Panc1 (cell line): ENCODE results near the gene SUMF1. TPM values are rescaled to one million over a fixed set of nuclear protein-coding genes. Genes with fewer than 3 reads are reported as not detected.

Experiments
- ATAC-seq: fragments of 200-7000 bp; cut with Tn5 transposase; 2 replicates; pipeline ENCODE4 v1.9.1; 2020; ENCODE audit warnings: mild to moderate bottlenecking, moderate library complexity
- BruUV-seq: library from RNA; stranded (reverse); fragments of 400-500 nt; replicated peaks from 2 replicates; lab custom pipeline; 2021; lab: Mats Ljungman, UMichigan
- CTCF ChIA-PET: fragments of 300-600 bp; sonication (Branson Sonifier 250); formaldehyde crosslinking; loops from one replicate; lab custom pipeline; 2022; ENCODE audit warnings: antibody characterized with exemption; lab: Charles Lee
- POLR2A ChIA-PET: fragments of 300-600 bp; sonication (Branson Sonifier 250); formaldehyde crosslinking; loops from one replicate; lab custom pipeline; 2022; ENCODE audit warnings: antibody characterized with exemption; lab: Charles Lee
- DNase-seq: peaks from one replicate; pipeline ENCODE4 v3.0.0-alpha.2; 2010; ENCODE audit warnings: low read depth, low spot score
- H3K27ac ChIP-seq: 2 replicates; pipeline ENCODE4 v1.5.1; 2011; ENCODE audit warnings: mild to moderate bottlenecking, low read length, inconsistent platforms
- H3K27me3 ChIP-seq: fragments of 200-500 bp; sonication (Bioruptor generic); 2 replicates; pipeline ENCODE4 v1.6.0; 2014; ENCODE audit warnings: low read length, inconsistent platforms; ENCODE audit not compliant: control insufficient read depth, insufficient read depth
- H3K36me3 ChIP-seq: fragments of 200-500 bp; sonication (Bioruptor generic); 2 replicates; pipeline ENCODE4 v1.5.1; 2014; ENCODE audit warnings: inconsistent platforms, mild to moderate bottlenecking, low read length, moderate library complexity; ENCODE audit not compliant: control insufficient read depth, insufficient read depth
- H3K4me1 ChIP-seq: 2 replicates; pipeline ENCODE4 v1.5.1; 2011; ENCODE audit warnings: inconsistent platforms, mild to moderate bottlenecking, low read length, moderate library complexity; ENCODE audit not compliant: control insufficient read depth, insufficient read depth
- H3K4me3 ChIP-seq, 2 experiments: 2 replicates each; pipeline ENCODE4 v1.5.1; 2011 to 2012; ENCODE audit warnings: low read depth in 2 of 2, low read length in 2 of 2, mild to moderate bottlenecking in 2 of 2, inconsistent platforms in 1 of 2, moderate library complexity in 1 of 2
- H3K9me3 ChIP-seq: fragments of 200-500 bp; sonication (Bioruptor generic); 2 replicates; pipeline ENCODE4 v1.5.1; 2014; ENCODE audit warnings: low read depth, mild to moderate bottlenecking, inconsistent platforms, low read length, moderate library complexity; ENCODE audit not compliant: control insufficient read depth, insufficient read depth
- POLR2AphosphoS5 ChIP-seq: IDR thresholded peaks from 2 replicates; pipeline ENCODE4 v1.6.1; 2012; ENCODE audit warnings: mild to moderate bottlenecking, low read depth, low read length, moderate library complexity
- SIN3A ChIP-seq: IDR thresholded peaks from 2 replicates; pipeline ENCODE4 v1.6.1; 2012; ENCODE audit warnings: low read depth, mild to moderate bottlenecking, low read length, moderate library complexity, borderline replicate concordance; ENCODE audit not compliant: insufficient read depth
- TCF7L2 ChIP-seq: IDR thresholded peaks from 2 replicates; pipeline ENCODE4 v1.6.1; 2011; ENCODE audit warnings: mild to moderate bottlenecking, low read depth, low read length, inconsistent platforms
- in situ Hi-C: cut with HindIII; loops from 2 replicates; pipeline ENCODE4 v1.10.0; 2016; ENCODE audit warnings: low sequenced_read_pairs, low pct_unique_long_range_greater_than_20kb
- intact Hi-C: fragments of 100-400 bp; cut with micrococcal nuclease; formaldehyde crosslinking; loops from one replicate; pipeline ENCODE4 v1.10.0; 2022; ENCODE audit not compliant: unreplicated experiment
- total RNA-seq: library from RNA; stranded (reverse); gene quantifications from one replicate; pipeline ENCODE4 v1.2.1, GENCODE V29; 2021; ENCODE audit not compliant: unreplicated experiment
- TF ChIP-seq, protein P1 (sequence below), 2 experiments: IDR thresholded peaks; 2 replicates each; pipeline ENCODE4 v1.6.1; 2011 to 2012; ENCODE audit warnings: low read depth in 2 of 2, control low read depth in 1 of 2, low read length in 1 of 2, mild to moderate bottlenecking in 1 of 2, moderate library complexity in 1 of 2; ENCODE audit not compliant: insufficient read depth in 1 of 2
- TF ChIP-seq, protein P2 (sequence below): fragments of 450-650 bp; IDR thresholded peaks from 2 replicates; pipeline ENCODE4 v1.5.1; 2017; ENCODE audit warnings: mild to moderate bottlenecking

Gene SUMF1
- total RNA-seq, 1 experiment from 2014 or later = 15.5 TPM

DNA sequence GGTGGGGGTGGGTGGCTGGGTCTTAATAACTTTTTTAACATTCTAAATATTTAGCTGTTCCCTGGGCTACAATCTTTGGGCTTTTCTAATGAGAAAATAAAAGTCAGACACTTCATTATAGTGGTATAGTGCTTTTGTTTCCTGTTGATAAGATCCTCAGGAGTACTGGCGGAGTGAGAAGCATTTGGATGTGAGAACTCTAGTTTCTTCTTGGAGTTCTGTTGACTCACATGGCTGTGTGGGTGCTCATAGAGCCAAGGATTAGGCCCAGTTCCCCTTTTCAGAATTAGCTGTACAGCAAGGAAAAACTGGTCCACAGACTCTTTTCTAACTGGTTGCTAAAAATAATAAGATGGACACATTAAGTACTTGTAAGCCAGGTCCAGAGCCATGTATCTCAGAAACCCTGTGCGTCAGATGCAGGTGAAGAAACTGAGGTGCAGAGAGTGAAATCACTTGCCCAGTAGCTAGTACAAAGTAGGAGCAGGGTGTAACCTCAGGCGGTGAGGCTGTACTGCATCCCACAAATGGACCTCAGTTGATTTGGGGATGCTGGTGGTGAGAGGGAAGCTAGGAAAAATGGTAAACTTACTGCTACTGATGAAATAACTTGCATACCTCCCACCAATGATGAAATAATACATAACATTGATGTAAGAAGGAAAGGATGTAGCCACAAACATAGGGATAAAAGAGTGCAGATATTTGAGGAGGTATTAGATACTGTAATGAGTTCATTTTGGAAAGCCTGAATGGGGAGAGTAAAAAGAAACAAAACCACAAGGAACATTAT is 28.4 kb upstream of the SUMF1 start:
- H3K9me3 ChIP-seq = no peaks in the 10 kb centered on the region
- intact Hi-C loops (loop anchor here (10.0 kb wide), 1 partner anchor 139 kb away; no protein-coding TSS in a partner anchor), in situ Hi-C loops (no loop called here)
- no peak for DNase-seq
- H3K4me3 ChIP-seq = peak overlapping the region in 1 of 2 experiments; percentile 16; a peak in 2 of 4 replicates
- H3K27me3 ChIP-seq = no peaks in the 10 kb centered on the region
- peaks cover 3% of the 10 kb centered on the region for H3K4me1 ChIP-seq
- no TSS peak for BruUV-seq
- POLR2A ChIA-PET = no interaction called here
- no peaks in the 10 kb centered on the region for H3K36me3 ChIP-seq
- ATAC-seq = no peak
- H3K27ac ChIP-seq = no peak overlapping the region
- CTCF ChIA-PET = no interaction called here
- TF ChIP-seq, protein P1, sequence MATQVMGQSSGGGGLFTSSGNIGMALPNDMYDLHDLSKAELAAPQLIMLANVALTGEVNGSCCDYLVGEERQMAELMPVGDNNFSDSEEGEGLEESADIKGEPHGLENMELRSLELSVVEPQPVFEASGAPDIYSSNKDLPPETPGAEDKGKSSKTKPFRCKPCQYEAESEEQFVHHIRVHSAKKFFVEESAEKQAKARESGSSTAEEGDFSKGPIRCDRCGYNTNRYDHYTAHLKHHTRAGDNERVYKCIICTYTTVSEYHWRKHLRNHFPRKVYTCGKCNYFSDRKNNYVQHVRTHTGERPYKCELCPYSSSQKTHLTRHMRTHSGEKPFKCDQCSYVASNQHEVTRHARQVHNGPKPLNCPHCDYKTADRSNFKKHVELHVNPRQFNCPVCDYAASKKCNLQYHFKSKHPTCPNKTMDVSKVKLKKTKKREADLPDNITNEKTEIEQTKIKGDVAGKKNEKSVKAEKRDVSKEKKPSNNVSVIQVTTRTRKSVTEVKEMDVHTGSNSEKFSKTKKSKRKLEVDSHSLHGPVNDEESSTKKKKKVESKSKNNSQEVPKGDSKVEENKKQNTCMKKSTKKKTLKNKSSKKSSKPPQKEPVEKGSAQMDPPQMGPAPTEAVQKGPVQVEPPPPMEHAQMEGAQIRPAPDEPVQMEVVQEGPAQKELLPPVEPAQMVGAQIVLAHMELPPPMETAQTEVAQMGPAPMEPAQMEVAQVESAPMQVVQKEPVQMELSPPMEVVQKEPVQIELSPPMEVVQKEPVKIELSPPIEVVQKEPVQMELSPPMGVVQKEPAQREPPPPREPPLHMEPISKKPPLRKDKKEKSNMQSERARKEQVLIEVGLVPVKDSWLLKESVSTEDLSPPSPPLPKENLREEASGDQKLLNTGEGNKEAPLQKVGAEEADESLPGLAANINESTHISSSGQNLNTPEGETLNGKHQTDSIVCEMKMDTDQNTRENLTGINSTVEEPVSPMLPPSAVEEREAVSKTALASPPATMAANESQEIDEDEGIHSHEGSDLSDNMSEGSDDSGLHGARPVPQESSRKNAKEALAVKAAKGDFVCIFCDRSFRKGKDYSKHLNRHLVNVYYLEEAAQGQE (IDR thresholded peaks at IDR 0.05; ENCODE audit: insufficient read depth in 1 of 2, low read depth in 2 of 2, low read length in 1 of 2) = no peak
- TF ChIP-seq SIN3A (no peak), POLR2AphosphoS5 (no peak), TCF7L2 (no peak)
- TF ChIP-seq, protein P2, sequence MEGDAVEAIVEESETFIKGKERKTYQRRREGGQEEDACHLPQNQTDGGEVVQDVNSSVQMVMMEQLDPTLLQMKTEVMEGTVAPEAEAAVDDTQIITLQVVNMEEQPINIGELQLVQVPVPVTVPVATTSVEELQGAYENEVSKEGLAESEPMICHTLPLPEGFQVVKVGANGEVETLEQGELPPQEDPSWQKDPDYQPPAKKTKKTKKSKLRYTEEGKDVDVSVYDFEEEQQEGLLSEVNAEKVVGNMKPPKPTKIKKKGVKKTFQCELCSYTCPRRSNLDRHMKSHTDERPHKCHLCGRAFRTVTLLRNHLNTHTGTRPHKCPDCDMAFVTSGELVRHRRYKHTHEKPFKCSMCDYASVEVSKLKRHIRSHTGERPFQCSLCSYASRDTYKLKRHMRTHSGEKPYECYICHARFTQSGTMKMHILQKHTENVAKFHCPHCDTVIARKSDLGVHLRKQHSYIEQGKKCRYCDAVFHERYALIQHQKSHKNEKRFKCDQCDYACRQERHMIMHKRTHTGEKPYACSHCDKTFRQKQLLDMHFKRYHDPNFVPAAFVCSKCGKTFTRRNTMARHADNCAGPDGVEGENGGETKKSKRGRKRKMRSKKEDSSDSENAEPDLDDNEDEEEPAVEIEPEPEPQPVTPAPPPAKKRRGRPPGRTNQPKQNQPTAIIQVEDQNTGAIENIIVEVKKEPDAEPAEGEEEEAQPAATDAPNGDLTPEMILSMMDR = no peak

GRCh38 chr3:4494895-4495264 is 27.8 kb upstream of the SUMF1 start:
- ATAC-seq = no peak
- no peaks in the 10 kb centered on the region for H3K27me3 ChIP-seq
- DNase-seq = no peak
- H3K9me3 ChIP-seq = no peaks in the 10 kb centered on the region
- TF ChIP-seq, protein P2 = no peak
- TF ChIP-seq TCF7L2 (no peak), POLR2AphosphoS5 (no peak), SIN3A (no peak)
- TF ChIP-seq, protein P1 (IDR thresholded peaks at IDR 0.05; ENCODE audit: insufficient read depth in 1 of 2, low read depth in 2 of 2, low read length in 1 of 2) = no peak
- no peaks in the 10 kb centered on the region for H3K36me3 ChIP-seq
- ChIA-PET CTCF (no interaction called here), POLR2A (no interaction called here)
- H3K4me1 ChIP-seq = peaks cover 3% of the 10 kb centered on the region
- intact Hi-C loops = loop anchor here (10.0 kb wide), 1 partner anchor 140 kb away; no protein-coding TSS in a partner anchor
- in situ Hi-C loops = no loop called here
- no peak overlapping the region for H3K27ac ChIP-seq
- BruUV-seq = no TSS peak
- H3K4me3 ChIP-seq = peak overlapping the region in 1 of 2 experiments; percentile 90; a peak in 3 of 4 replicates
